Measurements from ENCODE around the gene USH2A.
A peak's percentile ranks its signal among the peaks of the same experiment; 100 is the strongest.

USH2A gene

GRCh38 chr1:215607412-215607811 is 815.8 kb downstream of the USH2A start:
- TF ChIP-seq USF1 (IDR thresholded peaks at IDR 0.05) (no peak), REST (IDR thresholded peaks at IDR 0.05; ENCODE audit: low read depth) (no peak), RAD21 (IDR thresholded peaks at IDR 0.05; ENCODE audit: low read depth) (no peak), EGR1 (IDR thresholded peaks at IDR 0.05) (no peak), ZBTB7A (IDR thresholded peaks at IDR 0.05; ENCODE audit: low read depth) (no peak), NFIC (IDR thresholded peaks at IDR 0.05) (no peak), CREB1 (IDR thresholded peaks at IDR 0.05; ENCODE audit: low read depth) (no peak), CEBPB (IDR thresholded peaks at IDR 0.05) (no peak), TEAD4 (IDR thresholded peaks at IDR 0.05) (no peak), YY1 (IDR thresholded peaks at IDR 0.05; ENCODE audit: low read depth) (no peak), TCF12 (IDR thresholded peaks at IDR 0.05; ENCODE audit: low read depth) (no peak), TAF1 (IDR thresholded peaks at IDR 0.05; ENCODE audit: low read depth) (no peak), EP300 (IDR thresholded peaks at IDR 0.05; ENCODE audit: borderline replicate concordance) (no peak), FOXM1 (IDR thresholded peaks at IDR 0.05; ENCODE audit: borderline replicate concordance, low read depth) (no peak), MAX (IDR thresholded peaks at IDR 0.05) (no peak)

GRCh38 chr1:215606564-215607168 is 816.6 kb downstream of the USH2A start:
- TF ChIP-seq ZBTB7A (IDR thresholded peaks at IDR 0.05; ENCODE audit: low read depth) (no peak), RAD21 (IDR thresholded peaks at IDR 0.05; ENCODE audit: low read depth) (peak; percentile 34; the same call in 1 of the 2 replicates)

- TF ChIP-seq TEAD4 (IDR thresholded peaks at IDR 0.05) (no peak), REST (IDR thresholded peaks at IDR 0.05; ENCODE audit: low read depth) (no peak), CREB1 (IDR thresholded peaks at IDR 0.05; ENCODE audit: low read depth) (no peak)
These were observed 817.2 kb downstream of the USH2A start for GRCh38 chr1:215606036-215606435.

GRCh38 chr1:215605011-215605621 is 818.1 kb downstream of the USH2A start:
- TF ChIP-seq TEAD4 (IDR thresholded peaks at IDR 0.05), result no peak
- TF ChIP-seq RAD21 (IDR thresholded peaks at IDR 0.05; ENCODE audit: low read depth), result no peak
- no peak for TF ChIP-seq REST (IDR thresholded peaks at IDR 0.05; ENCODE audit: low read depth)
- TF ChIP-seq YY1 (IDR thresholded peaks at IDR 0.05; ENCODE audit: low read depth), result no peak
- no peak for TF ChIP-seq FOXM1 (IDR thresholded peaks at IDR 0.05; ENCODE audit: borderline replicate concordance, low read depth)
- TF ChIP-seq EGR1 (IDR thresholded peaks at IDR 0.05), result no peak
- TF ChIP-seq TAF1 (IDR thresholded peaks at IDR 0.05; ENCODE audit: low read depth), result no peak
- no peak for TF ChIP-seq EP300 (IDR thresholded peaks at IDR 0.05; ENCODE audit: borderline replicate concordance)
- TF ChIP-seq ZBTB7A (IDR thresholded peaks at IDR 0.05; ENCODE audit: low read depth), result no peak
- no peak for TF ChIP-seq NFIC (IDR thresholded peaks at IDR 0.05)
- no peak for TF ChIP-seq USF1 (IDR thresholded peaks at IDR 0.05)
- TF ChIP-seq CREB1 (IDR thresholded peaks at IDR 0.05; ENCODE audit: low read depth), result no peak
- TF ChIP-seq TCF12 (IDR thresholded peaks at IDR 0.05; ENCODE audit: low read depth), result no peak

- no peak for TF ChIP-seq EGR1 (IDR thresholded peaks at IDR 0.05)
- TF ChIP-seq RAD21 (IDR thresholded peaks at IDR 0.05; ENCODE audit: low read depth), result no peak
- no peak for TF ChIP-seq REST (IDR thresholded peaks at IDR 0.05; ENCODE audit: low read depth)
- TF ChIP-seq TAF1 (IDR thresholded peaks at IDR 0.05; ENCODE audit: low read depth), result no peak
These were observed 819.9 kb downstream of the USH2A start for GRCh38 chr1:215603319-215603718.
